K562 (cell line): ENCODE results near the gene CEP192. TPM values are rescaled to one million over a fixed set of nuclear protein-coding genes. Genes with fewer than 3 reads are reported as not detected.

Experiments
- ATAC-seq: fragments of 200-7000 bp; cut with Tn5 transposase; 3 replicates; pipeline ENCODE4 v1.9.1; 2020; ENCODE audit warnings: moderate library complexity
- BruUV-seq: library from RNA; stranded (reverse); fragments of 400-500 nt; replicated peaks from 2 replicates; lab custom pipeline; 2021; lab: Mats Ljungman, UMichigan
- CTCF ChIA-PET: fragments of 300-600 bp; formaldehyde crosslinking; extraction: SDS; loops from one replicate; lab custom pipeline; 2021; ENCODE audit warnings: low intra/inter-chr PET ratio; lab: Yijun Ruan, JAX
- POLR2A ChIA-PET: fragments of 300-600, 350-650 bp; sonication (Branson Sonifier 250); formaldehyde crosslinking; extraction: SDS; loops from one replicate; lab custom pipeline; 2021; ENCODE audit warnings: antibody characterized with exemption, inconsistent platforms; lab: Yijun Ruan, JAX
- DNase-seq, 4 experiments: peaks; one replicate each; pipeline versions ENCODE4 v3.0.0 to v3.0.0-alpha.2; 2011 to 2018; ENCODE audit warnings: low spot score in 3 of 4, mixed read lengths in 3 of 4; ENCODE audit errors: extremely low read depth in 1 of 4
- FAIRE-seq: peaks from 2 replicates; lab custom pipeline; 2011; peaks lifted over from hg19 to GRCh38; lab: Jason Lieb, UNC
- H2AFZ ChIP-seq: 2 replicates; pipeline ENCODE4 v1.6.0; 2011; ENCODE audit warnings: low read depth, low read length, control low read depth, inconsistent platforms
- H3K27ac ChIP-seq: fragments of 200-600 bp; 3 replicates; pipeline ENCODE4 v1.8.0; 2011; ENCODE audit warnings: low read depth, mild to moderate bottlenecking, control low read depth, inconsistent platforms, low read length, moderate library complexity, mixed read lengths; ENCODE audit errors: extremely low read depth
- H3K27me3 ChIP-seq, 2 experiments: fragments of 300-600 bp in 1 of 2; 2 replicates in 1 of 2; 3 replicates in 1 of 2; pipeline versions ENCODE4 v1.6.0 to v1.8.0; 2011; ENCODE audit warnings: inconsistent platforms in 2 of 2, low read length in 2 of 2, mild to moderate bottlenecking in 1 of 2, mixed read lengths in 1 of 2, moderate library complexity in 1 of 2; ENCODE audit not compliant: control insufficient read depth in 2 of 2, insufficient read depth in 2 of 2
- H3K36me3 ChIP-seq: fragments of 300-600 bp; 3 replicates; pipeline ENCODE4 v1.8.0; 2011; ENCODE audit warnings: mild to moderate bottlenecking, low read length, inconsistent platforms; ENCODE audit not compliant: control insufficient read depth, insufficient read depth
- H3K4me1 ChIP-seq, 2 experiments: fragments of 200-600 bp in 1 of 2; replicated peaks in 1 of 2; 2 replicates in 1 of 2; 3 replicates in 1 of 2; pipeline versions ENCODE4 v1.5.1 to v1.8.0; 2011; ENCODE audit warnings: inconsistent platforms in 2 of 2, low read length in 2 of 2, mild to moderate bottlenecking in 1 of 2, mixed read lengths in 1 of 2, moderate library complexity in 1 of 2; ENCODE audit not compliant: control insufficient read depth in 2 of 2, insufficient read depth in 2 of 2
- H3K4me2 ChIP-seq: 2 replicates; pipeline ENCODE4 v1.6.1; 2011; ENCODE audit warnings: low read length, control low read depth, inconsistent platforms, mixed read lengths; ENCODE audit not compliant: insufficient read depth
- H3K4me3 ChIP-seq: fragments of 200-600 bp; sonication (generic), shearing (Covaris generic); 2 replicates; pipeline ENCODE4 v1.5.1; 2016; ENCODE audit warnings: control low read depth, inconsistent platforms
- H3K79me2 ChIP-seq: fragments of 200-600 bp; 3 replicates; pipeline ENCODE4 v1.8.0; 2011; ENCODE audit warnings: low read length, inconsistent platforms; ENCODE audit not compliant: control insufficient read depth, insufficient read depth
- H3K9ac ChIP-seq, 2 experiments: 2 replicates each; pipeline versions ENCODE4 v1.6.0 to v1.6.1; 2011; ENCODE audit warnings: low read depth in 2 of 2, low read length in 2 of 2, control low read depth in 1 of 2, inconsistent platforms in 1 of 2, mild to moderate bottlenecking in 1 of 2, mixed read lengths in 1 of 2; ENCODE audit not compliant: insufficient read depth in 1 of 2
- H3K9me1 ChIP-seq: one replicate; pipeline ENCODE4 v1.6.0; 2011; ENCODE audit warnings: inconsistent platforms, mild to moderate bottlenecking, low read length, moderate library complexity; ENCODE audit not compliant: control insufficient read depth, insufficient read depth
- H3K9me3 ChIP-seq: replicated peaks from 2 replicates; pipeline ENCODE4 v1.5.1; 2011; ENCODE audit warnings: low read depth, low read length, inconsistent platforms; ENCODE audit not compliant: control insufficient read depth, insufficient read depth
- H4K20me1 ChIP-seq: replicated peaks from 2 replicates; pipeline ENCODE4 v1.6.1; 2011; ENCODE audit warnings: low read length, inconsistent platforms, mixed read lengths; ENCODE audit not compliant: control insufficient read depth, insufficient read depth
- CSDE1 ChIP-seq, 2 experiments: fragments of 450-650 bp; IDR thresholded peaks; 2 replicates each; pipeline ENCODE4 v1.6.1; 2016; ENCODE audit warnings: mild to moderate bottlenecking in 1 of 2
- KHSRP ChIP-seq: fragments of 450-650 bp; IDR thresholded peaks from 2 replicates; pipeline ENCODE4 v1.6.1; 2017
- NCOA4 ChIP-seq: fragments of 450-650 bp; IDR thresholded peaks from 2 replicates; pipeline ENCODE4 v1.6.1; 2018; ENCODE audit warnings: mild to moderate bottlenecking; ENCODE audit not compliant: partially characterized antibody
- NFE2L1 ChIP-seq: fragments of 450-650 bp; IDR thresholded peaks from 2 replicates; pipeline ENCODE4 v1.6.1; 2016; ENCODE audit warnings: missing genetic modification characterization, low read depth, mild to moderate bottlenecking, missing compliant biosample characterization, moderate library complexity, borderline replicate concordance
- RBM25 ChIP-seq: fragments of 200-400 bp; formaldehyde crosslinking; IDR thresholded peaks from 2 replicates; pipeline ENCODE4 v1.6.1; 2018; ENCODE audit warnings: low read length, low read depth, moderate library complexity; ENCODE audit not compliant: severe bottlenecking
- THAP12 ChIP-seq: fragments of 250-450 bp; sonication (Bioruptor Pico); IDR thresholded peaks from 2 replicates; pipeline ENCODE4 v1.9.0; 2021; ENCODE audit warnings: mild to moderate bottlenecking, inconsistent platforms
- ZBTB11 ChIP-seq, 3 experiments: fragments of 200-800 bp in 1 of 3; fragments of 250-450 bp in 1 of 3; fragments of 450-650 bp in 1 of 3; sonication (Bioruptor Pico) in 1 of 3; sonication (Bioruptor generic) in 1 of 3; formaldehyde crosslinking in 1 of 3; IDR thresholded peaks; 2 replicates each; pipeline versions ENCODE4 v1.6.1 to v1.8.0; 2016 to 2022; ENCODE audit warnings: mild to moderate bottlenecking in 2 of 3, missing genetic modification characterization in 2 of 3, missing compliant biosample characterization in 1 of 3, moderate library complexity in 1 of 3
- ZNF121 ChIP-seq: sonication (generic); formaldehyde crosslinking; conservative IDR thresholded peaks from 2 replicates; pipeline ENCODE4 v1.8.0; 2022; ENCODE audit warnings: missing genetic modification reagents
- ZNF277 ChIP-seq: fragments of 250-450 bp; sonication (Bioruptor Pico); IDR thresholded peaks from 2 replicates; pipeline ENCODE4 v1.8.0; 2022; ENCODE audit warnings: inconsistent platforms, mild to moderate bottlenecking, moderate library complexity, borderline replicate concordance
- WGBS: fragments of 100-300 bp; shearing (Covaris generic); methylation state at CpG from one replicate; pipeline ENCODE4 v1.1.6; 2016; ENCODE audit warnings: low coverage, mixed read lengths; ENCODE audit not compliant: insufficient coverage; ENCODE audit errors: missing lambda C conversion rate; 5-methylcytosine and 5-hydroxymethylcytosine counted together
- in situ Hi-C: fragments of 300-500 bp; cut with MboI; formaldehyde crosslinking; loops from 4 replicates; pipeline ENCODE4 v1.15.0; 2018; ENCODE audit warnings: inconsistent platforms, mixed read lengths
- intact Hi-C: fragments of 100-400 bp; cut with micrococcal nuclease; formaldehyde crosslinking; loops from 2 replicates; pipeline ENCODE4 v1.14.2; 2022
- polyA plus RNA-seq, 8 experiments: library from polyadenylated mRNA; depleted of rRNA in 4 of 8; stranded (reverse) in 5 of 8; unstranded in 3 of 8; fragments of >200 nt; fragmentation: Nextera tagmentation in 2 of 8; fragmentation: Illumina TruSeq in 1 of 8; extraction: Ambion mirVana in 2 of 8; extraction: Trizol in 1 of 8; gene quantifications; 2 replicates each; pipeline versions ENCODE4 v1.2.1 to v1.2.3, GENCODE V29; 2011 to 2014; ENCODE audit warnings: inconsistent platforms in 1 of 8, missing spikeins in 1 of 8
- total RNA-seq, 7 experiments: library from RNA; depleted of rRNA in 6 of 7; stranded (reverse); fragments of >200 nt in 6 of 7; fragmentation: Illumina TruSeq in 2 of 7; extraction: Trizol in 2 of 7; gene quantifications; 2 replicates each; pipeline versions ENCODE4 v1.2.1 to v1.2.3, GENCODE V29; 2011 to 2021; ENCODE audit warnings: low replicate concordance in 1 of 7

CEP192 gene
- total and polyA plus RNA-seq, 9 of the 15 experiments (the other 6 are each of a cell fraction or from before 2014, with no cell fraction given), result 14.4 to 54.4 (median 35.8) TPM

DNA sequence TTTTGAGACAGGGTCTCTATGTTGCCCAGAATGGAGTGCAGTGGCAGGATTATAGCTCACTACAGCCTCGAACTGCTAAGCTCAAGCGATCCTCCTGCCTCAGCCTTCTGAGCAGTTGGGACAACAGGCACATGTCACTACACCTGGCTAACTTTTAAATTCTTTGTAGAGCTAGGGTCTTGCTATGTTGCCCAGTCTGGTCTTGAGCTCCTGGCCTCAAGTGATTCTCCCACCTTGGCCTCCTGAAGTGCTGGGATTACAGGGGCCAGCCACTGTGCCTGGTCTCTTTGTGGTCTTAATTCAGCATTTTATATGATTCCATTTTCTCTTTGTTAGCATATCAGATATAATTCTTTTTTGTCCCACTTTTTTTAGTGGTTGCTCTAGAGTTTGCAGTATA is 34.1 kb downstream of the CEP192 start:
- Histone ChIP-seq H3K4me3 (no peak overlapping the region), H3K9me3 (no peaks in the 10 kb centered on the region), H4K20me1 (no peaks in the 10 kb centered on the region), H3K27ac (no peak overlapping the region), H3K79me2 (peaks cover 50% of the 10 kb centered on the region), H3K4me2 (no peak overlapping the region), H2AFZ (no peak overlapping the region), H3K27me3 (no peaks in the 10 kb centered on the region), H3K4me1 (no peaks in the 10 kb centered on the region), H3K36me3 (peaks cover 72% of the 10 kb centered on the region), H3K9ac (no peak overlapping the region), H3K9me1 (no peaks in the 10 kb centered on the region)
- in situ Hi-C loops (no loop called here), intact Hi-C loops (no loop called here)
- no TSS peak for BruUV-seq
- ChIA-PET POLR2A (no interaction called here), CTCF (no interaction called here)
- ATAC-seq (no peak), FAIRE-seq (no peak), DNase-seq (no peak)
- TF ChIP-seq THAP12 (no peak), KHSRP (no peak), RBM25 (peak; percentile 15), ZNF277 (no peak), NFE2L1 (tag) (no peak), NCOA4 (no peak), ZNF121 (CRISPR knock-in tag) (peak; percentile 63), ZBTB11 (CRISPR knock-in tag; IDR thresholded peaks at IDR 0.05) (no peak), CSDE1 (IDR thresholded peaks at IDR 0.05) (no peak)
- WGBS, result 96% methylated on average over 2 of the region's 2 CpGs
